H9 (cell line): ENCODE data around the gene DOCK1. TPM values are rescaled to one million over a fixed set of nuclear protein-coding genes. Genes with fewer than 3 reads are reported as not detected.

Experiments
- DNase-seq: peaks from one replicate; pipeline ENCODE4 v3.0.0-alpha.2; 2017
- H2AFZ ChIP-seq: one replicate; pipeline ENCODE4 v1.6.1; 2013; ENCODE audit warnings: mild to moderate bottlenecking, low read length, control low read depth, moderate library complexity
- H2AK5ac ChIP-seq: 2 replicates; pipeline ENCODE4 v1.6.1; 2013; ENCODE audit warnings: low read length, control low read depth, mixed read lengths; ENCODE audit not compliant: insufficient read length
- H2BK120ac ChIP-seq: one replicate; pipeline ENCODE4 v1.6.1; 2013; ENCODE audit warnings: low read depth, mild to moderate bottlenecking, low read length, control low read depth, inconsistent platforms; ENCODE audit not compliant: poor library complexity, severe bottlenecking
- H2BK12ac ChIP-seq: 2 replicates; pipeline ENCODE4 v1.6.1; 2013; ENCODE audit warnings: low read length, control low read depth, mixed read lengths, low read depth; ENCODE audit not compliant: insufficient read length
- H2BK15ac ChIP-seq: 2 replicates; pipeline ENCODE4 v1.6.1; 2013; ENCODE audit warnings: low read depth, low read length, control low read depth
- H2BK20ac ChIP-seq: one replicate; pipeline ENCODE4 v1.6.1; 2013; ENCODE audit warnings: low read depth, mild to moderate bottlenecking, low read length, control low read depth, inconsistent platforms; ENCODE audit not compliant: poor library complexity, severe bottlenecking
- H2BK5ac ChIP-seq: 2 replicates; pipeline ENCODE4 v1.6.1; 2013; ENCODE audit warnings: low read length, control low read depth, mixed read lengths; ENCODE audit not compliant: insufficient read length
- H3K14ac ChIP-seq: 2 replicates; pipeline ENCODE4 v1.6.1; 2013; ENCODE audit warnings: low read length, control low read depth; ENCODE audit not compliant: insufficient read depth
- H3K18ac ChIP-seq: 2 replicates; pipeline ENCODE4 v1.6.1; 2013; ENCODE audit warnings: low read depth, mild to moderate bottlenecking, mixed read lengths, low read length, control low read depth; ENCODE audit not compliant: insufficient read length
- H3K23ac ChIP-seq: 2 replicates; pipeline ENCODE4 v1.6.1; 2013; ENCODE audit warnings: low read length, control low read depth, mixed read lengths, low read depth; ENCODE audit not compliant: insufficient read length
- H3K23me2 ChIP-seq: 2 replicates; pipeline ENCODE4 v1.6.1; 2013; ENCODE audit warnings: low read depth, mild to moderate bottlenecking, mixed read lengths, low read length, control low read depth; ENCODE audit not compliant: insufficient read length, poor library complexity, severe bottlenecking
- H3K27ac ChIP-seq: 2 replicates; pipeline ENCODE4 v1.5.1; 2013; ENCODE audit warnings: low read length, control low read depth, mixed read lengths, low read depth; ENCODE audit not compliant: insufficient read length
- H3K27me3 ChIP-seq: 2 replicates; pipeline ENCODE4 v1.6.1; 2013; ENCODE audit warnings: low read length, control low read depth, inconsistent platforms; ENCODE audit not compliant: insufficient read depth
- H3K4ac ChIP-seq: 2 replicates; pipeline ENCODE4 v1.6.1; 2013; ENCODE audit warnings: low read depth, mild to moderate bottlenecking, control low read depth, inconsistent platforms, low read length, moderate library complexity
- H3K4me1 ChIP-seq: 2 replicates; pipeline ENCODE4 v1.6.1; 2013; ENCODE audit warnings: low read length, control low read depth, inconsistent platforms; ENCODE audit not compliant: insufficient read depth
- H3K4me2 ChIP-seq: 2 replicates; pipeline ENCODE4 v1.6.1; 2013; ENCODE audit warnings: low read length, control low read depth, mixed read lengths; ENCODE audit not compliant: insufficient read length, insufficient read depth
- H3K56ac ChIP-seq: 2 replicates; pipeline ENCODE4 v1.6.1; 2013; ENCODE audit warnings: low read depth, mild to moderate bottlenecking, mixed read lengths, low read length, control low read depth; ENCODE audit not compliant: insufficient read length
- H3K79me1 ChIP-seq: 2 replicates; pipeline ENCODE4 v1.6.1; 2013; ENCODE audit warnings: low read depth, mild to moderate bottlenecking, moderate library complexity, low read length, control low read depth, inconsistent platforms; ENCODE audit not compliant: insufficient read depth, poor library complexity, severe bottlenecking
- H3K79me2 ChIP-seq: 2 replicates; pipeline ENCODE4 v1.6.1; 2013; ENCODE audit warnings: low read length, control low read depth, inconsistent platforms; ENCODE audit not compliant: insufficient read depth
- H3K9ac ChIP-seq: 2 replicates; pipeline ENCODE4 v1.6.1; 2013; ENCODE audit warnings: low read length, control low read depth, mixed read lengths; ENCODE audit not compliant: insufficient read length; ENCODE audit errors: extremely low read depth
- H3K9me3 ChIP-seq: one replicate; pipeline ENCODE4 v1.6.1; 2013; ENCODE audit warnings: low read depth, low read length, inconsistent platforms; ENCODE audit not compliant: control insufficient read depth
- H3T11ph ChIP-seq: one replicate; pipeline ENCODE4 v1.6.1; 2013; ENCODE audit warnings: mild to moderate bottlenecking, low read length, control low read depth, inconsistent platforms
- H4K20me1 ChIP-seq: one replicate; pipeline ENCODE4 v1.6.1; 2013; ENCODE audit not compliant: control insufficient read depth, insufficient read length, insufficient read depth
- H4K5ac ChIP-seq: 2 replicates; pipeline ENCODE4 v1.6.1; 2013; ENCODE audit warnings: low read depth, mild to moderate bottlenecking, mixed read lengths, low read length, control low read depth; ENCODE audit not compliant: insufficient read length
- H4K8ac ChIP-seq: replicated peaks from 2 replicates; pipeline ENCODE4 v1.6.1; 2013; ENCODE audit warnings: low read length, control low read depth, mixed read lengths, low read depth; ENCODE audit not compliant: insufficient read length
- H4K91ac ChIP-seq: 2 replicates; pipeline ENCODE4 v1.6.1; 2013; ENCODE audit warnings: low read depth, mild to moderate bottlenecking, moderate library complexity, mixed read lengths, low read length, control low read depth; ENCODE audit not compliant: insufficient read length
- H3K27ac Mint-ChIP-seq, 3 experiments: 2 replicates in 2 of 3; 3 replicates in 1 of 3; pipeline ENCODE4 v1.8.0; 2020 to 2021; ENCODE audit warnings: mixed read lengths in 3 of 3, mild to moderate bottlenecking in 1 of 3, moderate library complexity in 1 of 3
- H3K27me3 Mint-ChIP-seq: 2 replicates; pipeline ENCODE4 v1.8.0; 2021; ENCODE audit warnings: low read depth, mild to moderate bottlenecking, moderate library complexity, mixed read lengths
- H3K36me3 Mint-ChIP-seq, 3 experiments: 2 replicates in 2 of 3; 3 replicates in 1 of 3; pipeline ENCODE4 v1.8.0; 2020 to 2021; ENCODE audit warnings: low read depth in 3 of 3, mixed read lengths in 3 of 3; ENCODE audit not compliant: insufficient read depth in 1 of 3
- H3K4me1 Mint-ChIP-seq, 2 experiments: 2 replicates each; pipeline ENCODE4 v1.8.0; 2020; ENCODE audit warnings: mixed read lengths in 2 of 2
- H3K4me3 Mint-ChIP-seq, 2 experiments: 2 replicates in 1 of 2; 3 replicates in 1 of 2; pipeline ENCODE4 v1.8.0; 2020 to 2021; ENCODE audit warnings: mild to moderate bottlenecking in 2 of 2, mixed read lengths in 2 of 2, moderate library complexity in 1 of 2
- H3K9me3 Mint-ChIP-seq, 2 experiments: 2 replicates in 1 of 2; 3 replicates in 1 of 2; pipeline ENCODE4 v1.8.0; 2020; ENCODE audit warnings: mild to moderate bottlenecking in 2 of 2, mixed read lengths in 2 of 2, moderate library complexity in 1 of 2
- WGBS: extraction: QIAGEN DNeasy Blood & Tissue Kit; methylation state at CpG from one replicate; pipeline ENCODE4 v1.1.7; 2013; ENCODE audit warnings: missing lambda C conversion rate, low lambda C conversion rate, mixed read lengths; ENCODE audit not compliant: insufficient read length; ENCODE audit errors: extremely low coverage; 5-methylcytosine and 5-hydroxymethylcytosine counted together
- total RNA-seq: library from RNA; stranded (reverse); gene quantifications from 2 replicates; pipeline ENCODE4 v1.2.1, GENCODE V29; 2021
- TF ChIP-seq, protein P1 (sequence below): fragments of 200-600 bp; sonication (generic); conservative IDR thresholded peaks from 3 replicates; pipeline ENCODE4 v1.8.0; 2021; ENCODE audit warnings: antibody characterized with exemption, mild to moderate bottlenecking

DOCK1 gene
- total RNA-seq, 1 experiment from 2014 or later = 57.0 TPM

DNA sequence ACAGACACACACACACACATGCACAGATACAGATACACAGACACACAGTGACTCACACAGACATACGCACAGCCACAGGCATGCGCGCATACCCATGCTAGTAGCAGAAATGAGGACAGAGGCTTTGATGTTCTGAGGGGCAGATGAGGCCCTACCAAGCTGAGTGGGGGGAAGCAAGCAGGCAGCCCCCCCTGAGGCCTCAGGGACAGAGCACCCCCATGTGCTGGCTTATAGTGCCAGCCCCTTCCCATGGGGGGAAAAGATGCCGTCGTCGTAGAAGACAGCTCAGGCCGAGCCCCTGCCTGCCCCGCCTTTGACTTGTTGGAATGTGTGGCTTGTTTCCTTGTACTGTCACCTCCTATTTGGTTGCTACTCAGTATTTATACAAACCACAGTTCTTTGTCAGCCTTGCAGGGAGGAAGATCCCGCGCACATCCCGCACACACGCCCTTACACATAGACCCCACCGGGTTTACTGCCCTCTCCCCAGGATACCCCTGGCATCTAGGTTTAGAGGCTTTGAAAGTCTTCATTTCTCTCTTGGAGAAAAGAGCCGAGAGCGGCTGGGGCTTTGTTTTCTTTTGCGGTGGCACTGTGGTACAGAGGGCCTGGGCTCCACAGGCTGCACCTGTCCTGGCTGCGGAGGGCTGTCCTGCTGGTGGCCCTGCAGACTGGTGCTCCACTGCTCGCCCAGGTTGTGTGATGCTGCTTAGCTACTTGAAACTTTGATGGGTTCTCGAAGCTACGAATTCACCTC is 112.5 kb downstream of the DOCK1 start:
- Mint-ChIP-seq H3K4me1 (peaks cover 7 to 8% of the 10 kb centered on the region in 2 experiments; a peak in 3 of 4 replicates), H3K9me3 (no peaks in the 10 kb centered on the region), H3K36me3 (peaks cover 3 to 27% (median 4%) of the 10 kb centered on the region in 3 experiments; a peak in 5 of 7 replicates), H3K27me3 (no peaks in the 10 kb centered on the region), H3K27ac (no peak overlapping the region; a peak in 1 of 7 replicates), H3K4me3 (no peak overlapping the region)
- H4K5ac ChIP-seq = no peak overlapping the region
- no peak overlapping the region for H4K91ac ChIP-seq
- no peaks in the 10 kb centered on the region for H3K79me1 ChIP-seq
- H3K9ac ChIP-seq = no peak overlapping the region
- H2BK15ac ChIP-seq = no peak overlapping the region
- no peak overlapping the region for H3K4ac ChIP-seq
- H3T11ph ChIP-seq = no peak overlapping the region
- no peak overlapping the region for H3K14ac ChIP-seq
- no peaks in the 10 kb centered on the region for H3K27me3 ChIP-seq
- no peak overlapping the region for H2BK120ac ChIP-seq
- no peaks in the 10 kb centered on the region for H4K20me1 ChIP-seq
- H3K23me2 ChIP-seq = no peaks in the 10 kb centered on the region
- H3K56ac ChIP-seq = no peak overlapping the region
- H2BK12ac ChIP-seq = no peak overlapping the region
- no peak for DNase-seq
- H3K9me3 ChIP-seq = no peaks in the 10 kb centered on the region
- no peak overlapping the region for H3K27ac ChIP-seq
- no peak overlapping the region for H4K8ac ChIP-seq
- H2AK5ac ChIP-seq = no peak overlapping the region
- no peak overlapping the region for H2BK20ac ChIP-seq
- H3K23ac ChIP-seq = no peak overlapping the region
- no peak overlapping the region for H3K18ac ChIP-seq
- H3K79me2 ChIP-seq = no peaks in the 10 kb centered on the region; the same call in 1 of the 2 replicates
- TF ChIP-seq, protein P1, sequence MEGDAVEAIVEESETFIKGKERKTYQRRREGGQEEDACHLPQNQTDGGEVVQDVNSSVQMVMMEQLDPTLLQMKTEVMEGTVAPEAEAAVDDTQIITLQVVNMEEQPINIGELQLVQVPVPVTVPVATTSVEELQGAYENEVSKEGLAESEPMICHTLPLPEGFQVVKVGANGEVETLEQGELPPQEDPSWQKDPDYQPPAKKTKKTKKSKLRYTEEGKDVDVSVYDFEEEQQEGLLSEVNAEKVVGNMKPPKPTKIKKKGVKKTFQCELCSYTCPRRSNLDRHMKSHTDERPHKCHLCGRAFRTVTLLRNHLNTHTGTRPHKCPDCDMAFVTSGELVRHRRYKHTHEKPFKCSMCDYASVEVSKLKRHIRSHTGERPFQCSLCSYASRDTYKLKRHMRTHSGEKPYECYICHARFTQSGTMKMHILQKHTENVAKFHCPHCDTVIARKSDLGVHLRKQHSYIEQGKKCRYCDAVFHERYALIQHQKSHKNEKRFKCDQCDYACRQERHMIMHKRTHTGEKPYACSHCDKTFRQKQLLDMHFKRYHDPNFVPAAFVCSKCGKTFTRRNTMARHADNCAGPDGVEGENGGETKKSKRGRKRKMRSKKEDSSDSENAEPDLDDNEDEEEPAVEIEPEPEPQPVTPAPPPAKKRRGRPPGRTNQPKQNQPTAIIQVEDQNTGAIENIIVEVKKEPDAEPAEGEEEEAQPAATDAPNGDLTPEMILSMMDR = no peak
- WGBS = no CpG with 5 or more reads among the region's 20 CpGs
- H2AFZ ChIP-seq = no peak overlapping the region
- no peaks in the 10 kb centered on the region for H3K4me1 ChIP-seq
- no peak overlapping the region for H3K4me2 ChIP-seq
- H2BK5ac ChIP-seq = no peak overlapping the region
